Lung (tissue), 12 donors: ENCODE data around the gene ZIC4. TPM values are rescaled to one million over a fixed set of nuclear protein-coding genes. Genes with fewer than 3 reads are reported as not detected.

Source experiments
- ATAC-seq: fragments of 200-7000 bp; cut with Tn5 transposase; one replicate; pipeline ENCODE4 v1.9.1; 2020; ENCODE audit warnings: moderate number of reproducible peaks; ENCODE audit not compliant: insufficient read depth, low FRiP score
- DNase-seq, 3 donors: peaks; one replicate each; pipeline ENCODE4 v3.0.0-alpha.2; 2013 to 2017
- H3K27ac ChIP-seq, 2 donors: one replicate each; pipeline ENCODE4 v1.5.1; 2013; ENCODE audit warnings: mild to moderate bottlenecking in 2 of 2, moderate library complexity in 2 of 2, control low read depth in 1 of 2, inconsistent platforms in 1 of 2, low read depth in 1 of 2, low read length in 1 of 2
- H3K27me3 ChIP-seq, 3 donors: one replicate each; pipeline ENCODE4 v1.5.1; 2013; ENCODE audit warnings: low read length in 2 of 3; ENCODE audit not compliant: control insufficient read depth in 3 of 3, insufficient read depth in 3 of 3
- H3K36me3 ChIP-seq, 4 donors: one replicate each; pipeline ENCODE4 v1.5.1; 2013; ENCODE audit warnings: low read length in 4 of 4, mild to moderate bottlenecking in 1 of 4, moderate library complexity in 1 of 4; ENCODE audit not compliant: control insufficient read depth in 4 of 4, insufficient read depth in 4 of 4
- H3K4me1 ChIP-seq, 5 donors: one replicate each; pipeline ENCODE4 v1.5.1; 2013; ENCODE audit warnings: low read length in 5 of 5, mild to moderate bottlenecking in 2 of 5, moderate library complexity in 1 of 5; ENCODE audit not compliant: control insufficient read depth in 5 of 5, insufficient read depth in 5 of 5
- H3K4me3 ChIP-seq: one replicate; pipeline ENCODE4 v1.5.1; 2013; ENCODE audit warnings: mild to moderate bottlenecking, control low read depth, moderate library complexity
- H3K9ac ChIP-seq, 2 donors: one replicate each; pipeline ENCODE4 v1.5.1; 2013; ENCODE audit warnings: low read length in 2 of 2, control low read depth in 1 of 2; ENCODE audit not compliant: insufficient read depth in 1 of 2
- H3K9me3 ChIP-seq, 4 donors: one replicate each; pipeline ENCODE4 v1.5.1; 2013; ENCODE audit warnings: low read length in 3 of 4, mild to moderate bottlenecking in 1 of 4, moderate library complexity in 1 of 4; ENCODE audit not compliant: control insufficient read depth in 4 of 4, insufficient read depth in 3 of 4
- WGBS, 2 donors: extraction: QIAGEN DNeasy Blood & Tissue Kit; methylation state at CpG; one replicate each; pipeline ENCODE4 v1.1.7; 2013; 5-methylcytosine and 5-hydroxymethylcytosine counted together
- polyA plus RNA-seq, 2 donors: library from polyadenylated mRNA; stranded (reverse); fragments of 200-250 nt; gene quantifications; one replicate each; pipeline ENCODE4 v1.2.1, GENCODE V29; 2013
- total RNA-seq, 2 donors: library from RNA; depleted of rRNA in 1 of 2; stranded (reverse); fragments of >200 nt in 1 of 2; gene quantifications; one replicate each; pipeline ENCODE4 v1.2.1, GENCODE V29; 2014 to 2021
- TF ChIP-seq, protein P1 (sequence below): IDR thresholded peaks from 2 replicates; pipeline ENCODE4 v1.5.1; 2012; ENCODE audit warnings: mild to moderate bottlenecking; ENCODE audit errors: control extremely low read depth, extremely low read depth
- donor health status: control.
- donor health status: control.
- donor health status: Bipolar disorder and iron deficiency.
- donor health status: healthy.
- donor health status: DM: yes; HTN: yes; CAD: no.

The ZIC4 gene
- total and polyA plus RNA-seq, 4 donors: not detected

DNA sequence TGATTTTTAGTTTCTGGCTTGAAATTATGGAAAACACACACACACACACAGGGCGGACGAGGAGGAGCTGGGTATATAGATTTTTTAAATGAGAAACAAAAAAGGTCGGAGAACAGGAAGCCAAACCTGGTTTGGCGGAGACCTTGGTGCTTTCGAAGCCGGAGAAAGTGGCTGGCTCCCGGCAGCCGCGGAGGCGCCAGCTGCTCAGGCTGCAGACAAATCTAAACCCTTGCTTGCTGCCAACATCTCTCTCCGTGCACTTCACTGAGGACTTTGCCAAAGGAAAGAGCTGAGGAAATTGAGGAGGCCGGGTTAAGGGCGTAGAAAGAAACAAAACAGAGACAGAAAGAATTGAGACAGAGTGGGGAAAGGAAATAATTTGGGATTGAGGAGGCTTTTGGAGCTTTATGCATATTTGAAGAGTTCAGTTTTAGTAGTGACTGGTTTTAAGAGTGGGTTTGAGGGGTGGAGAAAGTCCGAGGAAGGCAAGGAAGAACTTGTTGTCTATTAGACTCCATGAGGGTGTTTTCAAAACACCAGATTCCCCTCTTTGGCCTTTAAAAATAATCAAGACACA lies 5.0 kb upstream of the ZIC4 start:
- peaks cover 0 to 32% (median 10%) of the 10 kb centered on the region in 5 donors for H3K4me1 ChIP-seq
- no peak for ATAC-seq
- 3 to 7% methylated on average over 14 of the region's 14 CpGs for WGBS, 2 donors

GRCh38 chr3:147410526-147411237 lies 4.3 kb upstream of the ZIC4 start:
- Histone ChIP-seq H3K36me3 (no peaks in the 10 kb centered on the region), H3K9me3 (peaks cover 0 to 39% (median 0%) of the 10 kb centered on the region in 4 donors), H3K4me1 (peaks cover 0 to 32% (median 10%) of the 10 kb centered on the region in 5 donors), H3K4me3 (no peak overlapping the region), H3K9ac (peak overlapping the region in 1 of 2 donors; percentile 0), H3K27me3 (peaks cover 21 to 98% (median 90%) of the 10 kb centered on the region in 3 donors), H3K27ac (no peak overlapping the region)
- TF ChIP-seq, protein P1, sequence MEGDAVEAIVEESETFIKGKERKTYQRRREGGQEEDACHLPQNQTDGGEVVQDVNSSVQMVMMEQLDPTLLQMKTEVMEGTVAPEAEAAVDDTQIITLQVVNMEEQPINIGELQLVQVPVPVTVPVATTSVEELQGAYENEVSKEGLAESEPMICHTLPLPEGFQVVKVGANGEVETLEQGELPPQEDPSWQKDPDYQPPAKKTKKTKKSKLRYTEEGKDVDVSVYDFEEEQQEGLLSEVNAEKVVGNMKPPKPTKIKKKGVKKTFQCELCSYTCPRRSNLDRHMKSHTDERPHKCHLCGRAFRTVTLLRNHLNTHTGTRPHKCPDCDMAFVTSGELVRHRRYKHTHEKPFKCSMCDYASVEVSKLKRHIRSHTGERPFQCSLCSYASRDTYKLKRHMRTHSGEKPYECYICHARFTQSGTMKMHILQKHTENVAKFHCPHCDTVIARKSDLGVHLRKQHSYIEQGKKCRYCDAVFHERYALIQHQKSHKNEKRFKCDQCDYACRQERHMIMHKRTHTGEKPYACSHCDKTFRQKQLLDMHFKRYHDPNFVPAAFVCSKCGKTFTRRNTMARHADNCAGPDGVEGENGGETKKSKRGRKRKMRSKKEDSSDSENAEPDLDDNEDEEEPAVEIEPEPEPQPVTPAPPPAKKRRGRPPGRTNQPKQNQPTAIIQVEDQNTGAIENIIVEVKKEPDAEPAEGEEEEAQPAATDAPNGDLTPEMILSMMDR: no peak
- 3 to 6% methylated on average over 61 of the region's 61 CpGs for WGBS, 2 donors
- no peak for ATAC-seq
- peak in 2 of 3 donors; percentile 52 for DNase-seq

More for the DNA sequence above, 5.0 kb upstream of the ZIC4 start:
- Histone ChIP-seq H3K36me3 (no peaks in the 10 kb centered on the region), H3K4me3 (no peak overlapping the region), H3K27ac (no peak overlapping the region), H3K9me3 (peaks cover 0 to 33% (median 0%) of the 10 kb centered on the region in 4 donors), H3K9ac (no peak overlapping the region), H3K27me3 (peaks cover 17 to 98% (median 90%) of the 10 kb centered on the region in 3 donors)
- TF ChIP-seq, protein P1: no peak
- peak; percentile 69 to 78 (median 77) for DNase-seq

DNA sequence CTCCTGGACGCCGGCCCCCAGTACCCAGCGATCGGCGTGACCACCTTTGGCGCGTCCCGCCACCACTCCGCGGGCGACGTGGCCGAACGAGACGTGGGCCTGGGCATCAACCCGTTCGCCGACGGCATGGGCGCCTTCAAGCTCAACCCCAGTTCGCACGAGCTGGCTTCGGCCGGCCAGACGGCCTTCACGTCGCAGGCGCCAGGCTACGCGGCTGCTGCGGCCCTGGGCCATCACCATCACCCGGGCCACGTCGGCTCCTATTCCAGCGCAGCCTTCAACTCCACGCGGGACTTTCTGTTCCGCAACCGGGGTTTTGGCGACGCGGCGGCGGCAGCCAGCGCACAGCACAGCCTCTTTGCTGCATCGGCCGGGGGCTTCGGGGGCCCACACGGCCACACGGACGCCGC lies 3.8 kb upstream of the ZIC4 start:
- H3K4me1 ChIP-seq: peaks cover 0 to 32% (median 10%) of the 10 kb centered on the region in 5 donors
- no peak for ATAC-seq
- H3K27me3 ChIP-seq: peaks cover 21 to 98% (median 90%) of the 10 kb centered on the region in 3 donors
- DNase-seq: peak in 1 of 3 donors; percentile 11
- no peak overlapping the region for H3K4me3 ChIP-seq
- WGBS, 2 donors: 4 to 7% methylated on average over 50 to 52 of the region's 52 CpGs
- TF ChIP-seq, protein P1: no peak
- H3K9ac ChIP-seq: no peak overlapping the region
- H3K36me3 ChIP-seq: no peaks in the 10 kb centered on the region
- H3K27ac ChIP-seq: no peak overlapping the region
- H3K9me3 ChIP-seq: peaks cover 0 to 44% (median 0%) of the 10 kb centered on the region in 4 donors
